ENCODE data around the gene TTC34. TPM values are rescaled to one million over a fixed set of nuclear protein-coding genes. Genes with fewer than 3 reads are reported as not detected.

Gene TTC34
- total RNA-seq, 1 experiment from 2014 or later: 1.3 TPM

GRCh38 chr1:2830761-2831425, 29.4 kb upstream of the TTC34 start:
- no peaks in the 10 kb centered on the region for H3K36me3 ChIP-seq (ENCODE audit: control insufficient read depth in 1 of 2, insufficient read depth in 2 of 2, low read length in 2 of 2)
- POLR2A ChIA-PET: no interaction called here
- peaks cover 0 to 3% of the 10 kb centered on the region in 2 experiments; a peak in 1 of 4 replicates for H3K9me3 ChIP-seq (ENCODE audit: control insufficient read depth in 1 of 2, insufficient read depth in 1 of 2, low read depth in 1 of 2, low read length in 2 of 2)
- no peaks in the 10 kb centered on the region; the same call in 1 of the 2 replicates for H3K27me3 ChIP-seq (ENCODE audit: insufficient read depth, low read length)
- H3K4me1 ChIP-seq (ENCODE audit: control insufficient read depth in 1 of 2, insufficient read depth in 2 of 2, low read length in 2 of 2): no peaks in the 10 kb centered on the region
- no peaks in the 10 kb centered on the region for H3K9me2 ChIP-seq (ENCODE audit: insufficient read depth)
- no peak overlapping the region for H2AFZ ChIP-seq (ENCODE audit: low read depth, low read length, poor library complexity, severe bottlenecking)
- H3K4me2 ChIP-seq (ENCODE audit: low read length): no peak overlapping the region
- RAD21 ChIA-PET (ENCODE audit: low non-redundant PET in 1 of 2, low total read pairs in 2 of 2, uncharacterized antibody in 2 of 2, unreplicated experiment in 2 of 2): no interaction called here
- CTCF ChIA-PET: no interaction called here
- BruUV-seq (replicated peaks): no TSS peak
- no peaks in the 10 kb centered on the region for H3K79me2 ChIP-seq (ENCODE audit: insufficient read depth, low read length)
- no peak for ATAC-seq
- TF ChIP-seq FOSL1 (IDR thresholded peaks at IDR 0.05; ENCODE audit: low read depth) (no peak), ZNF274 (IDR thresholded peaks at IDR 0.05; ENCODE audit: low read depth, low read length) (no peak), CBX3 (IDR thresholded peaks at IDR 0.05; ENCODE audit: low read depth) (no peak), ZFX (IDR thresholded peaks at IDR 0.05) (no peak), REST (IDR thresholded peaks at IDR 0.05; ENCODE audit: low read depth) (no peak), EZH2 (IDR thresholded peaks at IDR 0.05) (no peak), JUND (IDR thresholded peaks at IDR 0.05) (no peak), SP1 (IDR thresholded peaks at IDR 0.05; ENCODE audit: low read depth) (no peak), MAX (IDR thresholded peaks at IDR 0.05) (no peak)
- H3K9ac ChIP-seq (ENCODE audit: low read length): no peak overlapping the region
- H3K4me3 ChIP-seq (replicated peaks in 1 of 2; ENCODE audit: low read depth in 1 of 2, low read length in 2 of 2): no peak overlapping the region
- H4K20me1 ChIP-seq (ENCODE audit: insufficient read depth): no peaks in the 10 kb centered on the region
- intact Hi-C loops (cut with micrococcal nuclease): no loop called here
- no peak for DNase-seq (ENCODE audit: low read depth, low spot score)
- H3K27ac ChIP-seq (ENCODE audit: low read depth, low read length): no peak overlapping the region
